ENCODE data around the gene NBEAL2.
"Not testable (repeated sequence)": the region's sequence is repeated elsewhere in the genome, so short reads cannot be mapped to it uniquely, and the experiment has no call there.

The NBEAL2 gene

GRCh38 chr3:47022641-47023071 is 43.2 kb downstream of the NBEAL2 start:
- Histone ChIP-seq H3K9ac (ENCODE audit: low read depth, low read length) (no peak overlapping the region), H3K36me3 (ENCODE audit: insufficient read depth, low read length) (peaks cover 5% of the 10 kb centered on the region), H3K9me3 (ENCODE audit: control insufficient read depth, insufficient read depth, low read length) (no peaks in the 10 kb centered on the region), H3K4me1 (ENCODE audit: insufficient read depth, low read length) (peaks cover 8% of the 10 kb centered on the region; the same call in 1 of the 2 replicates)

- Histone ChIP-seq H3K36me3 (ENCODE audit: insufficient read depth, low read length) (no peaks in the 10 kb centered on the region), H3K9ac (ENCODE audit: low read depth, low read length) (no peak overlapping the region), H3K4me1 (ENCODE audit: insufficient read depth, low read length) (0 out of 2 replicates have a peak, but pooled peaks cover 3% of the 10 kb centered on the region), H3K9me3 (ENCODE audit: control insufficient read depth, insufficient read depth, low read length) (no peaks in the 10 kb centered on the region)
Observed at GRCh38 chr3:47024932-47025331, 45.5 kb downstream of the NBEAL2 start.

GRCh38 chr3:47026432-47026831 is 47.0 kb downstream of the NBEAL2 start:
- not testable (repeated sequence) for H3K4me1 ChIP-seq (ENCODE audit: insufficient read depth, low read length)

GRCh38 chr3:47028146-47028545 is 48.7 kb downstream of the NBEAL2 start:
- H3K36me3 ChIP-seq (ENCODE audit: insufficient read depth, low read length): no peaks in the 10 kb centered on the region; the same call in 1 of the 2 replicates
- no peaks in the 10 kb centered on the region for H3K9me3 ChIP-seq (ENCODE audit: control insufficient read depth, insufficient read depth, low read length)
- no peak overlapping the region for H3K9ac ChIP-seq (ENCODE audit: low read depth, low read length)
- H3K4me1 ChIP-seq (ENCODE audit: insufficient read depth, low read length): 0 out of 2 replicates have a peak, but pooled peaks cover 3% of the 10 kb centered on the region

More at GRCh38 chr3:47026432-47026831, 47.0 kb downstream of the NBEAL2 start:
- not testable (repeated sequence) for H3K36me3 ChIP-seq (ENCODE audit: insufficient read depth, low read length); H3K9ac ChIP-seq (ENCODE audit: low read depth, low read length); H3K9me3 ChIP-seq (ENCODE audit: control insufficient read depth, insufficient read depth, low read length)

GRCh38 chr3:47028667-47029066 is 49.2 kb downstream of the NBEAL2 start:
- H3K36me3 ChIP-seq (ENCODE audit: insufficient read depth, low read length): no peaks in the 10 kb centered on the region; the same call in 1 of the 2 replicates
- 0 out of 2 replicates have a peak, but pooled peaks cover 3% of the 10 kb centered on the region for H3K4me1 ChIP-seq (ENCODE audit: insufficient read depth, low read length)
- H3K9me3 ChIP-seq (ENCODE audit: control insufficient read depth, insufficient read depth, low read length): no peaks in the 10 kb centered on the region
- H3K9ac ChIP-seq (ENCODE audit: low read depth, low read length): no peak overlapping the region

- not testable (repeated sequence) for H3K9ac ChIP-seq (ENCODE audit: low read depth, low read length); H3K4me1 ChIP-seq (ENCODE audit: insufficient read depth, low read length); H3K9me3 ChIP-seq (ENCODE audit: control insufficient read depth, insufficient read depth, low read length)
- H3K36me3 ChIP-seq (ENCODE audit: insufficient read depth, low read length): peaks cover 12% of the 10 kb centered on the region
Observed at GRCh38 chr3:47031041-47031440, 51.6 kb downstream of the NBEAL2 start.

GRCh38 chr3:47034868-47035489 is 55.5 kb downstream of the NBEAL2 start:
- Histone ChIP-seq H3K9me3 (ENCODE audit: control insufficient read depth, insufficient read depth, low read length) (no peaks in the 10 kb centered on the region), H3K36me3 (ENCODE audit: insufficient read depth, low read length) (peaks cover 20% of the 10 kb centered on the region), H3K4me1 (ENCODE audit: insufficient read depth, low read length) (no peaks in the 10 kb centered on the region), H3K9ac (ENCODE audit: low read depth, low read length) (no peak overlapping the region)

GRCh38 chr3:47035645-47036044 is 56.2 kb downstream of the NBEAL2 start:
- Histone ChIP-seq H3K36me3 (ENCODE audit: insufficient read depth, low read length) (peaks cover 26% of the 10 kb centered on the region), H3K4me1 (ENCODE audit: insufficient read depth, low read length) (no peaks in the 10 kb centered on the region)

GRCh38 chr3:47036145-47036544 is 56.7 kb downstream of the NBEAL2 start:
- peaks cover 30% of the 10 kb centered on the region for H3K36me3 ChIP-seq (ENCODE audit: insufficient read depth, low read length)
- H3K9ac ChIP-seq (ENCODE audit: low read depth, low read length): no peak overlapping the region
- no peaks in the 10 kb centered on the region for H3K9me3 ChIP-seq (ENCODE audit: control insufficient read depth, insufficient read depth, low read length)
- H3K4me1 ChIP-seq (ENCODE audit: insufficient read depth, low read length): no peaks in the 10 kb centered on the region

More at GRCh38 chr3:47035645-47036044, 56.2 kb downstream of the NBEAL2 start:
- H3K9me3 ChIP-seq (ENCODE audit: control insufficient read depth, insufficient read depth, low read length): no peaks in the 10 kb centered on the region
- H3K9ac ChIP-seq (ENCODE audit: low read depth, low read length): no peak overlapping the region

- not testable (repeated sequence) for H3K9me3 ChIP-seq (ENCODE audit: control insufficient read depth, insufficient read depth, low read length); H3K4me1 ChIP-seq (ENCODE audit: insufficient read depth, low read length); H3K9ac ChIP-seq (ENCODE audit: low read depth, low read length)
- H3K36me3 ChIP-seq (ENCODE audit: insufficient read depth, low read length): peaks cover 32% of the 10 kb centered on the region
Observed at GRCh38 chr3:47037302-47037701, 57.8 kb downstream of the NBEAL2 start.

- no peaks in the 10 kb centered on the region for H3K9me3 ChIP-seq (ENCODE audit: control insufficient read depth, insufficient read depth, low read length)
- no peak overlapping the region for H3K9ac ChIP-seq (ENCODE audit: low read depth, low read length)
- H3K4me1 ChIP-seq (ENCODE audit: insufficient read depth, low read length): no peaks in the 10 kb centered on the region
- H3K36me3 ChIP-seq (ENCODE audit: insufficient read depth, low read length): peaks cover 23% of the 10 kb centered on the region
Observed at GRCh38 chr3:47041114-47041513, 61.6 kb downstream of the NBEAL2 start.

GRCh38 chr3:47042231-47042791 is 62.8 kb downstream of the NBEAL2 start:
- H3K9me3 ChIP-seq (ENCODE audit: control insufficient read depth, insufficient read depth, low read length): no peaks in the 10 kb centered on the region
- H3K4me1 ChIP-seq (ENCODE audit: insufficient read depth, low read length): no peaks in the 10 kb centered on the region
- H3K9ac ChIP-seq (ENCODE audit: low read depth, low read length): no peak overlapping the region
- peaks cover 22% of the 10 kb centered on the region for H3K36me3 ChIP-seq (ENCODE audit: insufficient read depth, low read length)

GRCh38 chr3:47047069-47047468 is 67.6 kb downstream of the NBEAL2 start:
- Histone ChIP-seq H3K36me3 (ENCODE audit: insufficient read depth, low read length) (peaks cover 3% of the 10 kb centered on the region; the same call in 1 of the 2 replicates), H3K9ac (ENCODE audit: low read depth, low read length) (no peak overlapping the region), H3K4me1 (ENCODE audit: insufficient read depth, low read length) (no peaks in the 10 kb centered on the region; the same call in 1 of the 2 replicates), H3K9me3 (ENCODE audit: control insufficient read depth, insufficient read depth, low read length) (no peaks in the 10 kb centered on the region)

- Histone ChIP-seq H3K4me1 (ENCODE audit: insufficient read depth, low read length) (no peaks in the 10 kb centered on the region; the same call in 1 of the 2 replicates), H3K36me3 (ENCODE audit: insufficient read depth, low read length) (peaks cover 3% of the 10 kb centered on the region; the same call in 1 of the 2 replicates), H3K9ac (ENCODE audit: low read depth, low read length) (no peak overlapping the region), H3K9me3 (ENCODE audit: control insufficient read depth, insufficient read depth, low read length) (no peaks in the 10 kb centered on the region)
Observed at GRCh38 chr3:47047673-47048072, 68.2 kb downstream of the NBEAL2 start.

GRCh38 chr3:47054412-47054811 is 74.9 kb downstream of the NBEAL2 start:
- H3K4me1 ChIP-seq (ENCODE audit: insufficient read depth, low read length): no peaks in the 10 kb centered on the region
- H3K9me3 ChIP-seq (ENCODE audit: control insufficient read depth, insufficient read depth, low read length): no peaks in the 10 kb centered on the region
- peaks cover 8% of the 10 kb centered on the region; the same call in 1 of the 2 replicates for H3K36me3 ChIP-seq (ENCODE audit: insufficient read depth, low read length)
- H3K9ac ChIP-seq (ENCODE audit: low read depth, low read length): no peak overlapping the region

Data from ES-I3 (cell line).